ENCODE measurements around the gene AQP9. TPM values are rescaled to one million over a fixed set of nuclear protein-coding genes. Genes with fewer than 3 reads are reported as not detected.
"Not testable (repeated sequence)": the region's sequence is repeated elsewhere in the genome, so short reads cannot be mapped to it uniquely, and the experiment has no call there.

AQP9 gene
- polyA plus RNA-seq, 5 donors, result 0.18 to 0.31 (median 0.28) TPM; not detected in 1

GRCh38 chr15:58179741-58180381, 41.7 kb downstream of the AQP9 start:
- no peak for DNase-seq

GRCh38 chr15:58182460-58183163, 44.4 kb downstream of the AQP9 start:
- DNase-seq, result no peak

- no peak for DNase-seq
These were observed 47.3 kb downstream of the AQP9 start for GRCh38 chr15:58185439-58185838.

- no peak for DNase-seq
These were observed 51.1 kb downstream of the AQP9 start for GRCh38 chr15:58189148-58189811.

DNA sequence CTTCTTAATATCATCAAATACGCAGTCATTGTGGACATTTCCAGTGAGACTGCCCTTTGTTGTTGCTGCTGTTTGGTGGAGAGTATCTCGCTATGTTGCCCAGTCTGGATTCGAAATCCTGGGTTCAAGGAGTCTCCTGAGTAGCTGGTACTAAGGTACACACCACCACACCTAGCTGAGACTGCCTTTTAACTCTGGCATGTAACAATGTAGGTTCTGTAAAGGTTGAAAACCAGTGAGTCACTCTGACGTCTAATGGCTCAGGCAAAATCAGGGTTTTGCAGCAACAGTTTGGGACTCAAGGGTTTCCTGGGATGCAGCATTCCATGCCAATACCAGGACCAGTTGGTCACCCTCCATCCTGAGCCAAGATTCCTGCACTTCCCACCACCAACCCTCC, 52.2 kb downstream of the AQP9 start:
- DNase-seq, result no peak

DNA sequence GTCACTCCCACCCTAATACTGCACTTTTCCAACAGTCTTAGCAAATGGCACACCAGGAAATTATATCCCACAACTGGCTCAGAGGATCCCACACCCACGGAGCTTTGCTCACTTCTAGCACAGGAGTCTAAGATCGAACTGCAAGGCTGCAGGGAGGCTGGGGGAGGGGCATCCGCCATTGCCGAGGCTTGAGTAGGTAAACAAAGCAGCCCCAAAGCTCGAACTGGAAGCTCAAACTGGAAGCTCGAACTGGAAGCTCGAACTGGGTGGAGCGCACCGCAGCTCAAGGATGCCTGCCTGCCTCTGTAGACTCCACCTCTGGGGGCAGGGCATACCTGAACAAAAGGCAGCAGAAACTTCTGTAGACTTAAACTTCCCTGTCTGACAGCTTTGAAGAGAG, 55.5 kb downstream of the AQP9 start:
- not testable (repeated sequence) for DNase-seq

DNA sequence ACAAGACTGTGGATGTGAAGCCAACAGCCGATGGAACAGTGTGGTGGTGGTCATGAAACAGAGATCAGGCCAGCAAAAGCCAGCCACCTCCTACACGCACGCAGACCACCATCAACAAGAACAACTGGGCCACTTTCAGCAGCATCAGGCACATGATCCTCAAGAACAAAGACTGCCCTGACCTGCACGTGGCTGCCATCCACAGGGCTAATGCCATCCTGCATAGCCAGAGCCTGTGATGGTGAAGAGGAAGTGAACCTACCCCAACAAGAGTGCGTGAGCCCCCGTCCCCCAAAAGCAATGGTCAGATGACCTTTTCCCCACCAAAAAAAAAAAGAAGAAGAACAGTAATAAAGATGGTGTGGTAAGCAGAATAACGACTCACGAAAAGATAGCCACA, 62.6 kb downstream of the AQP9 start:
- no peak for DNase-seq

- no peak for DNase-seq
These were observed 63.3 kb downstream of the AQP9 start for GRCh38 chr15:58201516-58201915.

GRCh38 chr15:58203537-58203936, 65.4 kb downstream of the AQP9 start:
- DNase-seq, result no peak

GRCh38 chr15:58206151-58206550, 68.0 kb downstream of the AQP9 start:
- no peak for DNase-seq

GRCh38 chr15:58208217-58208616, 70.0 kb downstream of the AQP9 start:
- not testable (repeated sequence) for DNase-seq

- DNase-seq, result not testable (repeated sequence)
These were observed 70.9 kb downstream of the AQP9 start for GRCh38 chr15:58209007-58209481.

- DNase-seq, result not testable (repeated sequence)
These were observed 71.8 kb downstream of the AQP9 start for GRCh38 chr15:58210031-58210430.

- peak in 1 of 2 donors; percentile 30 for DNase-seq
These were observed 74.8 kb downstream of the AQP9 start for GRCh38 chr15:58212909-58213526.

GRCh38 chr15:58213587-58214338, 75.6 kb downstream of the AQP9 start:
- DNase-seq, result peak; percentile 60 to 72

DNA sequence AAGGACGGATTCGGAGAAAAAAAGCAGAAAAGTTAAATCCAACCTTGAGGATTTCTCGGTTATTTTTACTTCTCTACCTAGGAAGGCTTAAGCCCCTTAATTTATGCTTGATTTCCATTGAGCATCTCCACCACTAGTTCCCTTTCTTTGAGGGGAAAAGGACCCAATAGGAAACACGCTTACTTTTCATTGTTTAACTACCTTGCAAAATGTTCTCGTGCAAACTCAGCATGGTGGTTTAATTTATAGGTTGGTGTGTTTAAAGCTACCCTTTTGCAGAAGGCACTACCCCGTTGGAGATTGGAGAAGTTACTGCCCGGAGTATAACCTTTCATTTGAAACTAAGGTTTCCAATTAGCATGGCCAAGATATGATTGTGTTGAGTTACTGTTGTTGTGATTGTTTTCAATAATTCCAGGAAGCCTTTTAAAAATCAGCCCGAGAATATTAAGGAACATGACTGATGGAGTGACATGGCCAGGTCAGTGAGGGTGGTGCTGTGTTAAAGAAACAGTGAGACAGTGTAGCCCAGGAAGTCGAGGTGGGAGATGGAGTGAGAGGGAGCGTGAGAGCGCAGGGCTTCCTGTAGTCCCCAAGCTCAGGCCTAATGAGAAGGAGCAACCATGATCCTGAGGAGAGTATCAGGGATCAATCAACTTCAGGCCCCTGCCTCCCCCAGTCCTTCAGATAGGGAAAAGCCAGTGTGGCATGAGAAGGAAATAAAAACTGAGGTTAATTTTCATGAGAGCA, 76.6 kb downstream of the AQP9 start:
- DNase-seq, result no peak

GRCh38 chr15:58217460-58217859, 79.3 kb downstream of the AQP9 start:
- no peak for DNase-seq

GRCh38 chr15:58221591-58222241, 83.5 kb downstream of the AQP9 start:
- no peak for DNase-seq

GRCh38 chr15:58222679-58223078, 84.5 kb downstream of the AQP9 start:
- no peak for DNase-seq

GRCh38 chr15:58223432-58223831, 85.3 kb downstream of the AQP9 start:
- no peak for DNase-seq
